Measurements from ENCODE around the gene PMEL.
"Not testable (repeated sequence)": the region's sequence is repeated elsewhere in the genome, so short reads cannot be mapped to it uniquely, and the experiment has no call there.

DNA sequence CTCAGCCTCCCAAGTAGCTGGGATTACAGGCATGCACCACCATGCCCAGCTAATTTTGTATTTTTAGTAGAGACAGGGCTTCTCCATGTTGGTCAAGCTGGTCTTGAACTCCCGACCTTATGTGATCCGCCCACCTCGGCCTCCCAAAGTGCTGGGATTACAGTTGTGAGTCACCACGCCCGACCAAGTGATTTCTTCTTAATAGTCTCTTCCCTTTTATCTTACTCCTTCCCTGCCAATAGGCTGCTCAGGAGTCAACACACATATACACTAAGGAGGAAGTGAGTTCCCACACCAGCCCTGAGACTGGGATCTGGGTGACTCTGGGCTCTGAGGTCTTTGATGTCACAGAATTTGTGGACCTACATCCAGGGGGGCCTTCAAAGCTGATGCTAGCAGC, 37.5 kb upstream of the PMEL start:
- TF ChIP-seq, protein P1, sequence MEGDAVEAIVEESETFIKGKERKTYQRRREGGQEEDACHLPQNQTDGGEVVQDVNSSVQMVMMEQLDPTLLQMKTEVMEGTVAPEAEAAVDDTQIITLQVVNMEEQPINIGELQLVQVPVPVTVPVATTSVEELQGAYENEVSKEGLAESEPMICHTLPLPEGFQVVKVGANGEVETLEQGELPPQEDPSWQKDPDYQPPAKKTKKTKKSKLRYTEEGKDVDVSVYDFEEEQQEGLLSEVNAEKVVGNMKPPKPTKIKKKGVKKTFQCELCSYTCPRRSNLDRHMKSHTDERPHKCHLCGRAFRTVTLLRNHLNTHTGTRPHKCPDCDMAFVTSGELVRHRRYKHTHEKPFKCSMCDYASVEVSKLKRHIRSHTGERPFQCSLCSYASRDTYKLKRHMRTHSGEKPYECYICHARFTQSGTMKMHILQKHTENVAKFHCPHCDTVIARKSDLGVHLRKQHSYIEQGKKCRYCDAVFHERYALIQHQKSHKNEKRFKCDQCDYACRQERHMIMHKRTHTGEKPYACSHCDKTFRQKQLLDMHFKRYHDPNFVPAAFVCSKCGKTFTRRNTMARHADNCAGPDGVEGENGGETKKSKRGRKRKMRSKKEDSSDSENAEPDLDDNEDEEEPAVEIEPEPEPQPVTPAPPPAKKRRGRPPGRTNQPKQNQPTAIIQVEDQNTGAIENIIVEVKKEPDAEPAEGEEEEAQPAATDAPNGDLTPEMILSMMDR (conservative IDR thresholded peaks at IDR 0.05): not testable (repeated sequence)
- TF ChIP-seq ZFX (IDR thresholded peaks at IDR 0.05): not testable (repeated sequence)
